H1 (cell line): Measurements from ENCODE around the gene RAB40C. TPM values are rescaled to one million over a fixed set of nuclear protein-coding genes. Genes with fewer than 3 reads are reported as not detected.

Source experiments
- CHD1 ChIP-seq: IDR thresholded peaks from 2 replicates; pipeline ENCODE4 v1.6.1; 2012; ENCODE audit warnings: low read depth, low read length, improper control_type of control experiment
- CHD7 ChIP-seq: fragments of 300-600 bp; sonication (generic); IDR thresholded peaks from 2 replicates; pipeline ENCODE4 v1.7.1; 2012; ENCODE audit warnings: low read length, moderate library complexity, mild to moderate bottlenecking, inconsistent platforms; ENCODE audit not compliant: insufficient replicate concordance
- CREB1 ChIP-seq: IDR thresholded peaks from 2 replicates; pipeline ENCODE4 v1.6.1; 2012; ENCODE audit warnings: inconsistent platforms
- SIN3A ChIP-seq, 2 experiments: IDR thresholded peaks in 1 of 2; conservative IDR thresholded peaks in 1 of 2; 2 replicates each; pipeline ENCODE4 v1.6.1; 2011 to 2012; ENCODE audit warnings: low read length in 2 of 2, improper control_type of control experiment in 1 of 2, low read depth in 1 of 2, mild to moderate bottlenecking in 1 of 2
- TCF12 ChIP-seq: IDR thresholded peaks from 2 replicates; pipeline ENCODE4 v1.6.1; 2011; ENCODE audit warnings: low read depth, mild to moderate bottlenecking, low read length
- polyA plus RNA-seq, 7 experiments: library from polyadenylated mRNA; depleted of rRNA in 3 of 7; stranded (reverse) in 5 of 7; unstranded in 2 of 7; fragments of >200 nt in 5 of 7; fragments of 200-250 nt in 2 of 7; gene quantifications; 1 replicate in 5 of 7; 2 replicates in 1 of 7; 4 replicates in 1 of 7; pipeline versions ENCODE4 v1.2.1 to v1.2.3, GENCODE V29; 2011 to 2013; ENCODE audit warnings: missing spikeins in 2 of 7, mixed read lengths in 2 of 7
- total RNA-seq: library from RNA; stranded (reverse); fragmentation: NEBNext Ultra II Directional; extraction: Animal tissue kit (Norgen Biotek cat#: 25700); gene quantifications from 2 replicates; pipeline ENCODE4 v1.2.1, GENCODE V29; 2021

The RAB40C gene
- total and polyA plus RNA-seq, 2 of the 8 experiments (the other 6 are each of a cell fraction or from before 2014, with no cell fraction given): 13.9 to 15.6 TPM

- TF ChIP-seq CHD7: no peak
- no peak for TF ChIP-seq CREB1
- 0 out of 2 replicates have a peak, but pooled peaks have one; percentile 57 for TF ChIP-seq TCF12
- TF ChIP-seq SIN3A (conservative IDR thresholded peaks at IDR 0.05 in 1 of 2, IDR thresholded peaks at IDR 0.05 in 1 of 2; ENCODE audit: low read depth in 1 of 2, low read length in 2 of 2): 0 out of 4 replicates have a peak, but pooled peaks of 1 of the 2 experiments have one; percentile 42
- no peak for TF ChIP-seq CHD1
- TF ChIP-seq, all 59 proteins: peak for 2
Measured at GRCh38 chr16:677316-678190, 87.7 kb downstream of the RAB40C start (continued).
